HCT116 (cell line): ENCODE measurements around the gene DNAJB5. TPM values are rescaled to one million over a fixed set of nuclear protein-coding genes. Genes with fewer than 3 reads are reported as not detected.

Experiments
- ATAC-seq: fragments of 200-7000 bp; cut with Tn5 transposase; 2 replicates; pipeline ENCODE4 v1.9.1; 2020; ENCODE audit warnings: mild to moderate bottlenecking, moderate library complexity
- BruUV-seq: library from RNA; stranded (reverse); fragments of 400-500 nt; replicated peaks from 2 replicates; lab custom pipeline; 2021; lab: Mats Ljungman, UMichigan
- CTCF ChIA-PET: fragments of 300-600 bp; sonication (Branson Sonifier 250); formaldehyde crosslinking; loops from one replicate; lab custom pipeline; 2021; ENCODE audit warnings: antibody characterized with exemption; lab: Charles Lee
- POLR2A ChIA-PET: fragments of 300-600, 350-600 bp; sonication (Branson Sonifier 250); formaldehyde crosslinking; loops from one replicate; lab custom pipeline; 2021; ENCODE audit warnings: antibody characterized with exemption; lab: Charles Lee
- RAD21 ChIA-PET, 2 experiments: fragments of 300-600 bp; sonication (Branson Sonifier 250); formaldehyde crosslinking; loops; one replicate each; lab custom pipeline; 2023; ENCODE audit warnings: low total read pairs in 2 of 2; ENCODE audit not compliant: uncharacterized antibody in 2 of 2, unreplicated experiment in 2 of 2, low non-redundant PET in 1 of 2; lab: Charles Lee
- DNase-seq: peaks from one replicate; pipeline ENCODE4 v3.0.0-alpha.2; 2010; ENCODE audit warnings: low read depth, low spot score
- H2AFZ ChIP-seq: fragments of 200-600 bp; shearing (Covaris generic), sonication (generic); 2 replicates; pipeline ENCODE4 v1.6.1; 2017; ENCODE audit warnings: low read depth, mixed run types, mixed read lengths, antibody characterized with exemption, low read length; ENCODE audit not compliant: poor library complexity, severe bottlenecking
- H3K27ac ChIP-seq: 2 replicates; pipeline ENCODE4 v1.5.1; 2012; ENCODE audit warnings: low read depth, low read length
- H3K27me3 ChIP-seq: fragments of 200-600 bp; sonication (generic); 2 replicates; pipeline ENCODE4 v1.6.1; 2016; ENCODE audit warnings: mixed run types, low read length, mixed read lengths; ENCODE audit not compliant: insufficient read depth
- H3K36me3 ChIP-seq, 2 experiments: fragments of 200-500 bp in 1 of 2; fragments of 200-600 bp in 1 of 2; sonication (Bioruptor generic) in 1 of 2; sonication (generic) in 1 of 2; 2 replicates each; pipeline versions ENCODE4 v1.5.1 to v1.6.1; 2014 to 2016; ENCODE audit warnings: low read length in 2 of 2, inconsistent platforms in 1 of 2, mixed read lengths in 1 of 2, mixed run types in 1 of 2; ENCODE audit not compliant: insufficient read depth in 2 of 2, control insufficient read depth in 1 of 2
- H3K4me1 ChIP-seq, 2 experiments: fragments of 200-600 bp in 1 of 2; sonication (generic) in 1 of 2; 2 replicates each; pipeline versions ENCODE4 v1.5.1 to v1.6.1; 2012 to 2017; ENCODE audit warnings: low read length in 2 of 2, inconsistent platforms in 1 of 2, mild to moderate bottlenecking in 1 of 2, mixed read lengths in 1 of 2, mixed run types in 1 of 2, moderate library complexity in 1 of 2; ENCODE audit not compliant: insufficient read depth in 2 of 2, control insufficient read depth in 1 of 2
- H3K4me2 ChIP-seq: fragments of 200-600 bp; sonication (generic); 2 replicates; pipeline ENCODE4 v1.6.1; 2017; ENCODE audit warnings: mixed run types, low read length, mixed read lengths
- H3K4me3 ChIP-seq, 2 experiments: fragments of 200-600 bp in 1 of 2; sonication (generic) in 1 of 2; replicated peaks in 1 of 2; 2 replicates each; pipeline ENCODE4 v1.5.1; 2011 to 2016; ENCODE audit warnings: low read length in 2 of 2, control low read depth in 1 of 2, low read depth in 1 of 2, mild to moderate bottlenecking in 1 of 2, mixed read lengths in 1 of 2, mixed run types in 1 of 2
- H3K79me2 ChIP-seq: fragments of 200-600 bp; sonication (generic); 2 replicates; pipeline ENCODE4 v1.6.1; 2017; ENCODE audit warnings: mild to moderate bottlenecking, mixed run types, low read length, moderate library complexity, mixed read lengths; ENCODE audit not compliant: insufficient read depth
- H3K9ac ChIP-seq: fragments of 200-600 bp; sonication (generic); 2 replicates; pipeline ENCODE4 v1.6.1; 2016; ENCODE audit warnings: low read length, mixed read lengths
- H3K9me2 ChIP-seq: fragments of 200-600 bp; sonication (generic), shearing (Covaris generic); 2 replicates; pipeline ENCODE4 v1.6.1; 2017; ENCODE audit warnings: mixed run types, mild to moderate bottlenecking, moderate library complexity; ENCODE audit not compliant: insufficient read depth
- H3K9me3 ChIP-seq, 2 experiments: fragments of 200-500 bp in 1 of 2; fragments of 200-600 bp in 1 of 2; sonication (Bioruptor generic) in 1 of 2; sonication (generic) in 1 of 2; 2 replicates each; pipeline ENCODE4 v1.6.1; 2014 to 2017; ENCODE audit warnings: low read length in 2 of 2, mixed read lengths in 2 of 2, inconsistent platforms in 1 of 2, low read depth in 1 of 2, mild to moderate bottlenecking in 1 of 2, mixed run types in 1 of 2, moderate library complexity in 1 of 2; ENCODE audit not compliant: control insufficient read depth in 1 of 2, insufficient read depth in 1 of 2
- H4K20me1 ChIP-seq: fragments of 200-600 bp; sonication (generic), shearing (Covaris generic); 2 replicates; pipeline ENCODE4 v1.6.1; 2017; ENCODE audit warnings: mixed run types, mild to moderate bottlenecking, moderate library complexity; ENCODE audit not compliant: insufficient read depth
- ATF3 ChIP-seq: IDR thresholded peaks from 2 replicates; pipeline ENCODE4 v1.6.1; 2012
- CBX3 ChIP-seq: IDR thresholded peaks from 2 replicates; pipeline ENCODE4 v1.6.1; 2012; ENCODE audit warnings: low read depth
- CEBPB ChIP-seq: IDR thresholded peaks from 2 replicates; pipeline ENCODE4 v1.6.1; 2012; ENCODE audit warnings: low read depth
- CTCF ChIP-seq, 3 experiments: fragments of 200-600 bp in 1 of 3; sonication (generic) in 1 of 3; IDR thresholded peaks in 2 of 3; conservative IDR thresholded peaks in 1 of 3; 2 replicates each; pipeline ENCODE4 v1.5.1; 2012 to 2017; ENCODE audit warnings: low read depth in 2 of 3, low read length in 2 of 3, antibody characterized with exemption in 1 of 3, borderline replicate concordance in 1 of 3, control low read depth in 1 of 3, mild to moderate bottlenecking in 1 of 3, mixed read lengths in 1 of 3, mixed run types in 1 of 3, moderate library complexity in 1 of 3; ENCODE audit not compliant: insufficient read depth in 1 of 3
- EGR1 ChIP-seq: IDR thresholded peaks from 2 replicates; pipeline ENCODE4 v1.6.1; 2012; ENCODE audit warnings: low read depth
- ELF1 ChIP-seq: IDR thresholded peaks from 2 replicates; pipeline ENCODE4 v1.6.1; 2012; ENCODE audit warnings: low read depth, borderline replicate concordance
- EZH2 ChIP-seq: fragments of 200-600 bp; sonication (generic); IDR thresholded peaks from 2 replicates; pipeline ENCODE4 v1.6.1; 2017; ENCODE audit warnings: antibody characterized with exemption, mixed run types
- FOSL1 ChIP-seq: IDR thresholded peaks from 2 replicates; pipeline ENCODE4 v1.6.1; 2012; ENCODE audit warnings: low read depth
- MAX ChIP-seq: IDR thresholded peaks from 2 replicates; pipeline ENCODE4 v1.6.1; 2012
- POLR2A ChIP-seq: IDR thresholded peaks from 2 replicates; pipeline ENCODE4 v1.7.0; 2011; ENCODE audit warnings: borderline replicate concordance; ENCODE audit not compliant: insufficient read depth, insufficient read length; ENCODE audit errors: extremely low read depth
- POLR2AphosphoS5 ChIP-seq: IDR thresholded peaks from 2 replicates; pipeline ENCODE4 v1.6.1; 2011; ENCODE audit warnings: mild to moderate bottlenecking, low read depth, low read length, moderate library complexity
- RAD21 ChIP-seq: IDR thresholded peaks from 2 replicates; pipeline ENCODE4 v1.6.1; 2012; ENCODE audit warnings: low read depth, mild to moderate bottlenecking
- REST ChIP-seq: IDR thresholded peaks from 2 replicates; pipeline ENCODE4 v1.6.1; 2012; ENCODE audit warnings: low read depth
- SP1 ChIP-seq: IDR thresholded peaks from 2 replicates; pipeline ENCODE4 v1.6.1; 2012; ENCODE audit warnings: low read depth
- SRF ChIP-seq: IDR thresholded peaks from 2 replicates; pipeline ENCODE4 v1.6.1; 2012; ENCODE audit warnings: low read depth
- TCF7L2 ChIP-seq: IDR thresholded peaks from 2 replicates; pipeline ENCODE4 v1.7.0; 2011; ENCODE audit warnings: borderline replicate concordance, inconsistent platforms; ENCODE audit not compliant: insufficient read depth, insufficient read length; ENCODE audit errors: extremely low read depth
- YY1 ChIP-seq: IDR thresholded peaks from 2 replicates; pipeline ENCODE4 v1.6.1; 2011; ENCODE audit warnings: low read length, low read depth, moderate library complexity, mild to moderate bottlenecking; ENCODE audit not compliant: insufficient replicate concordance; ENCODE audit errors: extremely low read depth
- ZBTB33 ChIP-seq: IDR thresholded peaks from 2 replicates; pipeline ENCODE4 v1.6.1; 2011; ENCODE audit warnings: mild to moderate bottlenecking, low read length, moderate library complexity; ENCODE audit not compliant: insufficient replicate concordance; ENCODE audit errors: extremely low read depth
- ZFX ChIP-seq: fragments of 450-650 bp; IDR thresholded peaks from 2 replicates; pipeline ENCODE4 v1.6.1; 2017
- intact Hi-C: fragments of 100-400 bp; cut with micrococcal nuclease; formaldehyde crosslinking; loops from 2 replicates; pipeline ENCODE4 v1.10.0; 2022
- total RNA-seq: library from RNA; stranded (reverse); gene quantifications from one replicate; pipeline ENCODE4 v1.2.1, GENCODE V29; 2021; ENCODE audit not compliant: unreplicated experiment

Gene DNAJB5
- total RNA-seq, 1 experiment from 2014 or later, result 3.6 TPM

GRCh38 chr9:34957492-34958410 lies 31.8 kb upstream of the DNAJB5 start, which contains the start of gene PHF24:
Gene PHF24 (plus strand): TSS chr9:34958285. CDS start chr9:34971299, 13,014 bp downstream.
- H3K9me3 ChIP-seq, result no peaks in the 10 kb centered on the region
- no peaks in the 10 kb centered on the region for H3K4me1 ChIP-seq
- ChIA-PET RAD21 (no interaction called here), CTCF (no interaction called here), POLR2A (no interaction called here)
- no peak within 1 kb of the TSS for H3K9ac ChIP-seq
- no peak within 1 kb of the TSS for H2AFZ ChIP-seq
- no peak for TF ChIP-seq ZBTB33
- no peak for TF ChIP-seq REST
- TF ChIP-seq CEBPB, result no peak
- TF ChIP-seq YY1, result no peak
- TF ChIP-seq ELF1, result no peak
- TF ChIP-seq MAX, result no peak
- TF ChIP-seq POLR2AphosphoS5, result no peak
- TF ChIP-seq ATF3, result no peak
- TF ChIP-seq EZH2, result no peak
- no peak for TF ChIP-seq EGR1
- TF ChIP-seq SRF, result no peak
- no peak for TF ChIP-seq SP1
- no peak for TF ChIP-seq ZFX
- no peak for TF ChIP-seq RAD21
- TF ChIP-seq POLR2A, result no peak
- TF ChIP-seq FOSL1, result no peak
- no peak for TF ChIP-seq CBX3
- TF ChIP-seq TCF7L2, result no peak
- TF ChIP-seq CTCF (IDR thresholded peaks at IDR 0.05 in 2 of 3, conservative IDR thresholded peaks at IDR 0.05 in 1 of 3; ENCODE audit: borderline replicate concordance in 1 of 3, insufficient read depth in 1 of 3, low read depth in 2 of 3, low read length in 2 of 3), result no peak
- DNase-seq, result no peak
- H3K4me2 ChIP-seq, result no peak within 1 kb of the TSS
- peaks cover 39% of the 10 kb centered on the region; the same call in 1 of the 2 replicates for H3K27me3 ChIP-seq
- H3K79me2 ChIP-seq, result no peaks in the 10 kb centered on the region
- no TSS peak for BruUV-seq
- no peak within 1 kb of the TSS for H3K4me3 ChIP-seq
- H3K9me2 ChIP-seq, result no peaks in the 10 kb centered on the region
- ATAC-seq, result no peak
- no peak within 1 kb of the TSS for H3K27ac ChIP-seq
- H4K20me1 ChIP-seq, result no peaks in the 10 kb centered on the region
- no peaks in the 10 kb centered on the region for H3K36me3 ChIP-seq
- intact Hi-C loops, result no loop called here
